Rectal smooth muscle tissue (tissue), 1 donor: ENCODE data around the gene HS6ST1.

Source experiments
- H3K27ac ChIP-seq: one replicate; pipeline ENCODE4 v1.7.0; 2013; ENCODE audit warnings: low read depth, low read length, inconsistent platforms
- H3K27me3 ChIP-seq: one replicate; pipeline ENCODE4 v1.7.0; 2013; ENCODE audit warnings: low read length; ENCODE audit not compliant: control insufficient read depth, insufficient read depth
- H3K36me3 ChIP-seq: one replicate; pipeline ENCODE4 v1.7.0; 2013; ENCODE audit warnings: low read length; ENCODE audit not compliant: control insufficient read depth, insufficient read depth
- H3K4me1 ChIP-seq: one replicate; pipeline ENCODE4 v1.7.0; 2013; ENCODE audit warnings: low read length; ENCODE audit not compliant: control insufficient read depth, insufficient read depth
- H3K4me3 ChIP-seq: one replicate; pipeline ENCODE4 v1.7.0; 2013; ENCODE audit warnings: low read length
- H3K9ac ChIP-seq: one replicate; pipeline ENCODE4 v1.7.0; 2013; ENCODE audit warnings: low read length

Gene HS6ST1

GRCh38 chr2:128359841-128360240 lies 41.2 kb upstream of the HS6ST1 start:
- Histone ChIP-seq H3K27me3 (no peaks in the 10 kb centered on the region), H3K36me3 (no peaks in the 10 kb centered on the region), H3K9ac (no peak overlapping the region), H3K27ac (no peak overlapping the region), H3K4me3 (no peak overlapping the region), H3K4me1 (peaks cover 2% of the 10 kb centered on the region)

- H3K4me1 ChIP-seq = peaks cover 2% of the 10 kb centered on the region
- H3K36me3 ChIP-seq = no peaks in the 10 kb centered on the region
- no peaks in the 10 kb centered on the region for H3K27me3 ChIP-seq
- H3K4me3 ChIP-seq = no peak overlapping the region
- H3K9ac ChIP-seq = no peak overlapping the region
- H3K27ac ChIP-seq = no peak overlapping the region
These were observed 40.5 kb upstream of the HS6ST1 start for GRCh38 chr2:128358941-128359731.

GRCh38 chr2:128357506-128358370 lies 39.1 kb upstream of the HS6ST1 start:
- Histone ChIP-seq H3K9ac (no peak overlapping the region), H3K27ac (no peak overlapping the region), H3K27me3 (no peaks in the 10 kb centered on the region), H3K4me3 (no peak overlapping the region), H3K4me1 (peaks cover 2% of the 10 kb centered on the region), H3K36me3 (no peaks in the 10 kb centered on the region)

- H3K9ac ChIP-seq = no peak overlapping the region
- H3K27ac ChIP-seq = no peak overlapping the region
- no peak overlapping the region for H3K4me3 ChIP-seq
- no peaks in the 10 kb centered on the region for H3K4me1 ChIP-seq
- H3K27me3 ChIP-seq = no peaks in the 10 kb centered on the region
- H3K36me3 ChIP-seq = no peaks in the 10 kb centered on the region
These were observed 37.5 kb upstream of the HS6ST1 start for GRCh38 chr2:128356127-128356526.

- no peak overlapping the region for H3K9ac ChIP-seq
- no peaks in the 10 kb centered on the region for H3K36me3 ChIP-seq
- no peaks in the 10 kb centered on the region for H3K27me3 ChIP-seq
- no peaks in the 10 kb centered on the region for H3K4me1 ChIP-seq
- no peak overlapping the region for H3K27ac ChIP-seq
- H3K4me3 ChIP-seq = no peak overlapping the region
These were observed 36.2 kb upstream of the HS6ST1 start for GRCh38 chr2:128354726-128355470.

GRCh38 chr2:128354161-128354560 lies 35.5 kb upstream of the HS6ST1 start:
- Histone ChIP-seq H3K36me3 (no peaks in the 10 kb centered on the region), H3K4me1 (no peaks in the 10 kb centered on the region), H3K4me3 (no peak overlapping the region), H3K9ac (no peak overlapping the region), H3K27me3 (no peaks in the 10 kb centered on the region), H3K27ac (no peak overlapping the region)

- H3K4me1 ChIP-seq = peaks cover 17% of the 10 kb centered on the region
- H3K36me3 ChIP-seq = no peaks in the 10 kb centered on the region
- no peak overlapping the region for H3K9ac ChIP-seq
- no peak overlapping the region for H3K4me3 ChIP-seq
- H3K27ac ChIP-seq = no peak overlapping the region
- H3K27me3 ChIP-seq = no peaks in the 10 kb centered on the region
These were observed 32.1 kb upstream of the HS6ST1 start for GRCh38 chr2:128350736-128351135.

GRCh38 chr2:128348701-128349100 lies 30.0 kb upstream of the HS6ST1 start:
- Histone ChIP-seq H3K4me3 (peak overlapping the region; percentile 18), H3K27ac (peak overlapping the region; percentile 79), H3K27me3 (no peaks in the 10 kb centered on the region), H3K4me1 (peaks cover 17% of the 10 kb centered on the region), H3K36me3 (no peaks in the 10 kb centered on the region), H3K9ac (peak overlapping the region; percentile 36)

- Histone ChIP-seq H3K36me3 (no peaks in the 10 kb centered on the region), H3K4me3 (peak overlapping the region; percentile 19), H3K9ac (no peak overlapping the region), H3K4me1 (peaks cover 17% of the 10 kb centered on the region), H3K27ac (peak overlapping the region; percentile 79), H3K27me3 (no peaks in the 10 kb centered on the region)
These were observed 29.3 kb upstream of the HS6ST1 start for GRCh38 chr2:128347701-128348539.

- no peaks in the 10 kb centered on the region for H3K36me3 ChIP-seq
- no peak overlapping the region for H3K4me3 ChIP-seq
- H3K4me1 ChIP-seq = peaks cover 17% of the 10 kb centered on the region
- peak overlapping the region; percentile 79 for H3K27ac ChIP-seq
- H3K27me3 ChIP-seq = no peaks in the 10 kb centered on the region
- H3K9ac ChIP-seq = no peak overlapping the region
These were observed 28.5 kb upstream of the HS6ST1 start for GRCh38 chr2:128347171-128347558.

GRCh38 chr2:128346291-128347170 lies 27.9 kb upstream of the HS6ST1 start:
- Histone ChIP-seq H3K27ac (peak overlapping the region; percentile 79), H3K4me3 (no peak overlapping the region), H3K4me1 (peaks cover 17% of the 10 kb centered on the region), H3K27me3 (no peaks in the 10 kb centered on the region), H3K9ac (no peak overlapping the region), H3K36me3 (no peaks in the 10 kb centered on the region)
